Endothelial cell of umbilical vein (primary cell): ENCODE measurements around the gene RMND5B. TPM values are rescaled to one million over a fixed set of nuclear protein-coding genes. Genes with fewer than 3 reads are reported as not detected.

Source experiments
- BruUV-seq: library from RNA; stranded (reverse); fragments of 400-500 nt; replicated peaks from 2 replicates; lab custom pipeline; 2021; lab: Mats Ljungman, UMichigan
- CTCF ChIA-PET: fragments of 300-600, 350-600 bp; sonication (Branson Sonifier 250); formaldehyde crosslinking; loops from one replicate; lab custom pipeline; 2021; ENCODE audit warnings: antibody characterized with exemption, inconsistent platforms; lab: Charles Lee
- POLR2A ChIA-PET: fragments of 300-600, 350-600 bp; sonication (Branson Sonifier 250); formaldehyde crosslinking; loops from one replicate; lab custom pipeline; 2021; ENCODE audit warnings: antibody characterized with exemption, inconsistent platforms; lab: Charles Lee
- DNase-seq: peaks from one replicate; pipeline ENCODE4 v3.0.0-alpha.2; 2011; ENCODE audit warnings: low read depth, low spot score
- FAIRE-seq: peaks from 2 replicates; lab custom pipeline; 2011; peaks lifted over from hg19 to GRCh38; lab: Jason Lieb, UNC
- H2AFZ ChIP-seq: 2 replicates; pipeline ENCODE4 v1.6.0; 2012; ENCODE audit warnings: low read depth, low read length, control low read depth, inconsistent platforms
- H3K27ac ChIP-seq: 2 replicates; pipeline ENCODE4 v1.5.1; 2011; ENCODE audit warnings: low read depth, mild to moderate bottlenecking, control low read depth, low read length, moderate library complexity; ENCODE audit not compliant: insufficient read depth
- H3K27me3 ChIP-seq, 2 experiments: 2 replicates each; pipeline versions ENCODE4 v1.6.0 to v1.6.1; 2011; ENCODE audit warnings: low read length in 2 of 2, mixed read lengths in 1 of 2; ENCODE audit not compliant: control insufficient read depth in 2 of 2, insufficient read depth in 2 of 2
- H3K36me3 ChIP-seq, 2 experiments: 2 replicates in 1 of 2; 3 replicates in 1 of 2; pipeline ENCODE4 v1.5.1; 2011; ENCODE audit warnings: low read length in 2 of 2, mild to moderate bottlenecking in 1 of 2, moderate library complexity in 1 of 2; ENCODE audit not compliant: control insufficient read depth in 2 of 2, insufficient read depth in 2 of 2; ENCODE audit errors: extremely low read depth in 1 of 2
- H3K4me1 ChIP-seq: 3 replicates; pipeline ENCODE4 v1.5.1; 2011; ENCODE audit warnings: mild to moderate bottlenecking, low read length; ENCODE audit not compliant: control insufficient read depth, insufficient read depth; ENCODE audit errors: extremely low read depth
- H3K4me2 ChIP-seq: 2 replicates; pipeline ENCODE4 v1.6.1; 2011; ENCODE audit warnings: low read length, control low read depth, mixed read lengths; ENCODE audit not compliant: insufficient read depth
- H3K4me3 ChIP-seq, 3 experiments: fragments of 200-600 bp in 1 of 3; sonication (generic), shearing (Covaris generic) in 1 of 3; replicated peaks in 1 of 3; 2 replicates each; pipeline ENCODE4 v1.5.1; 2011 to 2016; ENCODE audit warnings: control low read depth in 3 of 3, low read length in 3 of 3, mild to moderate bottlenecking in 2 of 3, inconsistent platforms in 1 of 3, low read depth in 1 of 3, moderate library complexity in 1 of 3; ENCODE audit not compliant: insufficient read depth in 1 of 3
- H3K79me2 ChIP-seq: 2 replicates; pipeline ENCODE4 v1.6.0; 2012; ENCODE audit warnings: low read length, inconsistent platforms; ENCODE audit not compliant: control insufficient read depth, insufficient read depth
- H3K9ac ChIP-seq: replicated peaks from 2 replicates; pipeline ENCODE3; 2011; ENCODE audit warnings: low read length, control low read depth; ENCODE audit not compliant: insufficient read depth; ENCODE audit errors: extremely low read depth
- H3K9me1 ChIP-seq: replicated peaks from 3 replicates; pipeline ENCODE4 v1.6.0; 2011; ENCODE audit warnings: mild to moderate bottlenecking, low read length; ENCODE audit not compliant: control insufficient read depth, insufficient read depth; ENCODE audit errors: extremely low read depth
- H3K9me3 ChIP-seq: replicated peaks from 2 replicates; pipeline ENCODE4 v1.5.1; 2012; ENCODE audit warnings: low read length, inconsistent platforms; ENCODE audit not compliant: control insufficient read depth, insufficient read depth
- H4K20me1 ChIP-seq: replicated peaks from 2 replicates; pipeline ENCODE3; 2011; ENCODE audit warnings: mild to moderate bottlenecking, low read length; ENCODE audit not compliant: control insufficient read depth, insufficient read depth; ENCODE audit errors: extremely low read depth
- CTCF ChIP-seq, 2 donors: IDR thresholded peaks; 1 replicate in 1 of 2; 2 replicates in 1 of 2; pipeline ENCODE4 v1.5.1; 2011; ENCODE audit warnings: low read length in 2 of 2, mild to moderate bottlenecking in 2 of 2, moderate library complexity in 2 of 2, control low read depth in 1 of 2, inconsistent platforms in 1 of 2, low read depth in 1 of 2; ENCODE audit not compliant: insufficient read depth in 1 of 2; ENCODE audit errors: extremely low read depth in 1 of 2
- EZH2 ChIP-seq: IDR thresholded peaks from 2 replicates; pipeline ENCODE4 v1.6.1; 2012; ENCODE audit warnings: borderline replicate concordance, low read depth, mild to moderate bottlenecking, moderate library complexity, low read length, inconsistent platforms; ENCODE audit not compliant: severe bottlenecking
- FOS ChIP-seq: IDR thresholded peaks from 2 replicates; pipeline ENCODE4 v1.6.1; 2011; ENCODE audit warnings: mild to moderate bottlenecking, low read length, moderate library complexity, borderline replicate concordance; ENCODE audit not compliant: insufficient read depth
- GATA2 ChIP-seq: IDR thresholded peaks from 2 replicates; pipeline ENCODE4 v1.7.0; 2011; ENCODE audit warnings: low read depth, mild to moderate bottlenecking, moderate library complexity, mixed read lengths, low read length; ENCODE audit not compliant: insufficient read length, insufficient read depth
- JUN ChIP-seq: IDR thresholded peaks from 2 replicates; pipeline ENCODE4 v1.6.1; 2011; ENCODE audit warnings: borderline replicate concordance, low read depth; ENCODE audit not compliant: insufficient read length, insufficient read depth
- MAX ChIP-seq: IDR thresholded peaks from 2 replicates; pipeline ENCODE4 v1.6.1; 2011; ENCODE audit not compliant: insufficient read depth, insufficient read length
- MYC ChIP-seq: IDR thresholded peaks from one replicate; pipeline ENCODE4 v1.6.1; 2011; ENCODE audit warnings: mild to moderate bottlenecking, low read depth, low read length
- POLR2A ChIP-seq: IDR thresholded peaks from 2 replicates; pipeline ENCODE4 v1.6.1; 2012; ENCODE audit warnings: low read depth, mild to moderate bottlenecking, control low read depth, low read length
- POLR2AphosphoS5 ChIP-seq: IDR thresholded peaks from 2 replicates; pipeline ENCODE4 v1.6.1; 2012; ENCODE audit warnings: low read depth, mild to moderate bottlenecking, control low read depth, low read length, moderate library complexity; ENCODE audit not compliant: insufficient read depth
- dilution Hi-C: fragments of 300-500 bp; cut with MboI; formaldehyde crosslinking; loops from one replicate; pipeline ENCODE4 v1.15.0; 2019; ENCODE audit warnings: low sequenced_read_pairs; ENCODE audit not compliant: extremely low pct_ligation_motif_present
- intact Hi-C: fragments of 100-400 bp; cut with micrococcal nuclease; formaldehyde crosslinking; loops from one replicate; pipeline ENCODE4 v1.10.0; 2022
- polyA plus RNA-seq, 4 experiments: library from polyadenylated mRNA; depleted of rRNA in 3 of 4; stranded (reverse) in 3 of 4; unstranded in 1 of 4; fragments of >200 nt; gene quantifications; 2 replicates each; pipeline versions ENCODE4 v1.2.1 to v1.2.3, GENCODE V29; 2011 to 2012; ENCODE audit warnings: missing spikeins in 1 of 4
- total RNA-seq: library from RNA; stranded (reverse); gene quantifications from 2 replicates; pipeline ENCODE4 v1.2.3, GENCODE V29; 2021

RMND5B gene
- total and polyA plus RNA-seq, 2 donors (not counting 3 experiments of a cell fraction or from before 2014, with no cell fraction given) = 38.2 to 40.2 TPM

- ChIA-PET POLR2A (no interaction called here), CTCF (no interaction called here)
- Histone ChIP-seq H3K4me3 (no peak overlapping the region), H3K79me2 (no peaks in the 10 kb centered on the region), H3K4me2 (no peak overlapping the region), H2AFZ (no peak overlapping the region), H3K9me1 (no peaks in the 10 kb centered on the region), H3K4me1 (no peaks in the 10 kb centered on the region), H3K36me3 (no peaks in the 10 kb centered on the region), H3K9me3 (no peaks in the 10 kb centered on the region), H4K20me1 (no peaks in the 10 kb centered on the region), H3K27me3 (peaks cover 0 to 6% of the 10 kb centered on the region in 2 experiments), H3K9ac (no peak overlapping the region), H3K27ac (no peak overlapping the region)
- intact Hi-C loops (no loop called here), dilution Hi-C loops (no loop called here)
- no TSS peak for BruUV-seq
- DNase-seq (no peak), FAIRE-seq (no peak)
- TF ChIP-seq MYC (no peak), MAX (no peak), CTCF (IDR thresholded peaks at IDR 0.05; ENCODE audit: extremely low read depth in 1 of 2, insufficient read depth in 1 of 2, low read depth in 1 of 2, low read length in 2 of 2) (no peak), FOS (no peak), GATA2 (no peak), POLR2AphosphoS5 (no peak), POLR2A (no peak), JUN (no peak), EZH2 (no peak)
Measured at GRCh38 chr5:178174456-178174855, 43.6 kb downstream of the RMND5B start.
